ENCODE measurements around the gene FBXO10.

GRCh38 chr9:37468620-37469019 is 107.6 kb downstream of the FBXO10 start:
- TF ChIP-seq CTCF (conservative IDR thresholded peaks at IDR 0.05 in 1 of 2, IDR thresholded peaks at IDR 0.05 in 1 of 2; ENCODE audit: low read depth in 1 of 2, low read length in 2 of 2) (no peak), EZH2 (IDR thresholded peaks at IDR 0.05; ENCODE audit: low read length, missing control alignments) (no peak)

Measured in fibroblast of lung (primary cell).